GM21723 (cell line): ENCODE data around the gene SCUBE1.

Experiments used
- ATAC-seq: cut with Tn5 transposase; IDR thresholded peaks from one replicate; pipeline ENCODE4 v1.9.1; 2021; ENCODE audit warnings: mild to moderate bottlenecking, moderate library complexity; ENCODE audit not compliant: unreplicated experiment

SCUBE1 gene

GRCh38 chr22:43239956-43240355 is 103.2 kb downstream of the SCUBE1 start:
- no peak for ATAC-seq

DNA sequence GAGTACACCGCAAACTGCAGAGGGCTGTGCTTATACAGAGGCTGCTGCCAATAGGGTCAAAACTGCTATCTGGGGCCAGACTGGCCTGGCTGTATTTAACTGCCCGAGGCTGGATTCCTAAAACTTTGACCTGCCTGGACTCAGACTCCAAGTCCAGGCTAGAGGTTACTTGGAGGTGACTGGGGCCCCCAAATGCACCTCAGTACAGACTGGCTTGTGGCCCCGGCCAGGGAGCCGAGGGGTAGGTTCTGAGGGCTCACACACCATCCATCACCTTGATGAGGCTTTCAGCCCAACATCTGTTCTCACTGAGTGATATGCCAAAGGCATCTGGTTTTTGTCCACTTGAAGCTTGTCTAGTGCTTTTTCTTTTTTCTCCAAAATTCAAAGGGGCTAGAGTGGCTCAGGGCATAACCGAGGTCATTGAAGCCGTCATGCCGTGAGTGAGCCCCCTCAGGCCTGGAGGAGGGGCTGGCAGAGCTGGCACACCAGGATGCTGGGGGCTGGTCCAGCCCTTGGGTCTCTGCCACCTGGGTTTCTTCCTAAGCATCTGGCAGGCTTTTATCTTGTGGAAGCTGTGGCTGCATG is 103.9 kb downstream of the SCUBE1 start:
- no peak for ATAC-seq

DNA sequence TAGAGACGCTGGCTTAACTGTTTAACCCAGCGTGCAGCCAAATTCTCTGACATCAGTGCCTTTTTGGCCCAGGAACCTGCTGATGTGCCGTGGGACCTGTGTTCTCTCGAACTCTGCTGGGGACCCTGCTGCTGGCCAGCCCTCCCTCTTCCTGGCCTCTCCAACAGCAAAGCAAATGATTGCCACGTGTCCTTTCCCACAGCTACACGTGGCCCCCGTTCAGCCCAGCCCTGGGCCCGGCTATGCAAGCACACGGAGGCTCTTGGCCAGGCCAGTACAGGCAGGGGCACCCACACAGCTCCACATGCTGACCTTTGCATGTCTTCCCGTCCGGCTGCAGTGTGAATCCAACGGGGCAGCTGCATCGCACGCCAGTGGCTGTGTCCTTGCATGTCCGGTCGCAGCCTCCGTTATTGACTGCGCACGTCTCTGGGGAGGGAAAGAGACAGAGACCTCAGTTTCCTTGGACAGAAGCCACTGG is 104.6 kb downstream of the SCUBE1 start:
- ATAC-seq = no peak

- ATAC-seq = no peak
Measured at GRCh38 chr22:43237280-43237679, 105.9 kb downstream of the SCUBE1 start.

GRCh38 chr22:43236411-43237166 is 106.6 kb downstream of the SCUBE1 start:
- ATAC-seq = no peak

DNA sequence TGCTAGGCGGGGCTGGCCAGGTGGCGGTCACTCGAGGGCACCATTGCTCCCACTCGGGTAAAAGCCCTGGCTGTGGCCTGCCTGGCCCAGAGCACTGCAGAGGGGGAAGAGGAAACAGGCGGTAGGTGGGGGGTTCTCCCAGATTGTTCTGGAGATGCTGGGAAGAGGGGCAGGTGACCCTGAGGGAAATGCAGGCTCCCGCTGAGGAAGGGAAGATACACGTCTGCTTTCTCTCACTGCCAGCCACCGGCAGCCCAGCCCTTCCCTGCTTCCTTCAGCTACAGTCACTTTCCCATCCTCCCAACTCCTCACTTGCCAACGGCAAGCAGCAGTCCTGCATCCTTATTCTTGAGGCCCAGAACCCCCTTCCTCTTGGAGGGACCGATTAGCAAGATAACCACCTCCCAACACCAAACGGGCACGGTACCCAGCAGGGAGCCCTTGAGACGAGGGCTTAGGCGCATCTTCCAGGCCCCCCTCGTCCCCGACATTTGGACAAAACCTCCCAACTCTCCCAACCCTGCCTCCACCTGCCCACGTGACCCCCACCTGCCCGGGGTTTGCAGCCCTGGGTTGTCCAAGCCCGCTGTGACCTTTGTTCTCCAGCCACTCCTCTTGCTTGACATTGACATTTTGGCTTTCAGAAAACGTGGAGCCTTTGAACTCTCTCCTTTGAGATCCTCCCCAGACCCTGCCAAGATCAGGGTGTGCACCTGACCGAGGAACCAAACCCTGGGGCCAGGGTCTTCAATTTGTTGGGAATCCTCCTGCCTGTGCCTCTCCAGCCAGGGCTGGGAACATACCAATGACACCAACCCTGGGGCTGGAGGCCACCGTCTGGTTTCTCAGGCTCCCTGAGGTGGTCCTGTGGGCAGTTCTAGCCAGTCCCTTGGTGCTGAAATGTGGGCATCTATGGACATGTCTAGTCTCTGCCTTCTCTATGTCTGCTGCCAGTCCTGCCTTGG is 107.4 kb downstream of the SCUBE1 start:
- no peak for ATAC-seq

GRCh38 chr22:43234264-43234988 is 108.7 kb downstream of the SCUBE1 start:
- no peak for ATAC-seq

DNA sequence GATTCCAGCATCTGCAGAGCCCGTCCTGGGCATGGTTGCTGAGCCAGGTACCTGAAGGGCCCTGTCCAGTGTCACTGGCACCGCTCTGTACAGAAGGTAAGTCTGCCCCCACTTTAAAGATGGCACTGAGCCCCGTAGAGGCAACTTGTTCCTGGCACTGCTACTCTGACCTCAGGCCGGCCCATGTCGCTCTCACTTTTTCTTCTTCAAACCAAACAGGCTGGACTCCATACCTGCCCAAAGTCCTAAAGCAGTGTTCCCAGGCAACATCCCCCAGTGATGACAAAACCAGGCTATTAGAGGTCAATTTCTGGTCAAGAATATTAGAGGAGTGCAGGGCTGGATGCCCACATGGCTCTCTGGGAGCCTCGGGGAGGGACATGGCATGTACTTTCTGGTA is 109.6 kb downstream of the SCUBE1 start:
- ATAC-seq = no peak

GRCh38 chr22:43232445-43232844 is 110.7 kb downstream of the SCUBE1 start:
- no peak for ATAC-seq

GRCh38 chr22:43231724-43232034 is 111.5 kb downstream of the SCUBE1 start:
- no peak for ATAC-seq

DNA sequence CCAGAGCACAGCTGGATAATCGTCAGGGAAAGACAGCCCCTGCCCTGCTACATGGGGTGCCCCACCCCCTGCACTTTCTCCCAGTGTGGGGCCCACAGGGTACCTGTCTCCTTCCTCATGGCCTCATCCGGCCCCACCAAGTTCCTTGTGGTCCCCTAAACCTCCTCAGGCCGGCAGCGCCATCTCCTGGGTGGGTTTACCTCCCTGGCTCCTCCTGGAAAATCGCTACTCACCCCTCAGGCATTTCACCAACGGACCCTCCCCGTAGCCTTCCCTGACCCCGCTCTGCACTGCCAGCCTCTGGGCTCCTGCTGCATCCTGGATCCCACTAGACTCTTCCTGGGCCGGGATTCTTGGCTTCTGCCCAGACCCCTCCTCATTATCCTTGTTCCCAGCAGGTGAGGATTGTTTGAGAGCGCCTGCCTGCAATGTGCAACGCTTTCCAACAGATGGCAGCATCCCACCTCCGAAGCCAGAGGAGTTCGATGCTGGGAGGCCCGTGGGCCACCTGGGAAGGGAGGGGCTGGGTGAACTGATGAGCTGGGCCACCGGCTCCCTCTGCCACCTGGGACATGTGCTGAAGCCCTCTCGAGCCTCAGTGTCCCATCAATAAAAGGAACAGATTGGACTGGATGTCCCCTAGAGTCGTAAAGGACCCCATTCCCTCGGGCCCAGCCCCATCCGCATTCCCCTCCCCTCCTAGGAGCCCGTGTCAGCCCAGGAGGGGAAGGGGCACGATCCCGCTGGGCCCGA is 112.0 kb downstream of the SCUBE1 start:
- no peak for ATAC-seq

- no peak for ATAC-seq
Measured at GRCh38 chr22:43230571-43230970, 112.6 kb downstream of the SCUBE1 start.

DNA sequence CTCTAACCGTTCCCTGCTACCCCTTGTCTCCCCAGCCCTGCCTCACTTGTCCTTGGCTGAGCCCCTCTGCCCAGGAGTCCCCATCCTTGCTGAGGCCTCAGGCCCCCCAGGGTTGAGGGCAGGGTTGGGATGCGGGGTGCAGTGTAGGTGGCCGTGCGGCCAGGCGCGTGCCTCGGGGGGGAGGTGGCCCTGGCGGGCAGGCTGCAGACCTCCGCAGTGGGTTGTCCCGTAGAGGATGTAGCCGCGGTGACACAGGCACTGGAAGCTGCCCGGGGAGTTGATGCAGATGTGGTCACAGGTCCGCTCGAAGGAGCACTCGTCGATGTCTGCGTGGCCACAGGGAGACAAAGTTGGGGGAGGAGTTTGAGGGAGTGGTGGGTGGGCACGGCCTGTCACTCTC is 114.3 kb downstream of the SCUBE1 start:
- ATAC-seq = no peak

DNA sequence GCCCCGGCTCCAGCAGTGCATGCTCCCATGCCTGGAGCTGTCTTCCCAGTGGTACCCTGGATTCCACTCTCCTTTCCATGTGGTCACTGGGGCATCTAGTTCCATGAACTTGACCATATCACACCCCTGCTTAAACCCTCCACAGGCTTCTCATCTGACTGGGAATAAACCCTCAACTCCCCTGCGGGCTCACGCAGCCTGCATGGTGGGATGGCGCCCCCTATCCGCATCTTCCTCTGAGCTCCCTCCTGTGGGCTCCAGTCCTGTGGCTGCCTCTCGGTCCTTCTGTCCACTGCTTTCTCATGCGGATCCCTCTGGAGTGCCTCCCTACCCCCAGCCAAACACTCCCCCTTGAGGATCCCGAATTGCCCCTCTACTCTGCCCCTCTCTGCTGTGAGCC is 114.8 kb downstream of the SCUBE1 start:
- no peak for ATAC-seq

- no peak for ATAC-seq
Measured at GRCh38 chr22:43227239-43227630, 115.9 kb downstream of the SCUBE1 start.

DNA sequence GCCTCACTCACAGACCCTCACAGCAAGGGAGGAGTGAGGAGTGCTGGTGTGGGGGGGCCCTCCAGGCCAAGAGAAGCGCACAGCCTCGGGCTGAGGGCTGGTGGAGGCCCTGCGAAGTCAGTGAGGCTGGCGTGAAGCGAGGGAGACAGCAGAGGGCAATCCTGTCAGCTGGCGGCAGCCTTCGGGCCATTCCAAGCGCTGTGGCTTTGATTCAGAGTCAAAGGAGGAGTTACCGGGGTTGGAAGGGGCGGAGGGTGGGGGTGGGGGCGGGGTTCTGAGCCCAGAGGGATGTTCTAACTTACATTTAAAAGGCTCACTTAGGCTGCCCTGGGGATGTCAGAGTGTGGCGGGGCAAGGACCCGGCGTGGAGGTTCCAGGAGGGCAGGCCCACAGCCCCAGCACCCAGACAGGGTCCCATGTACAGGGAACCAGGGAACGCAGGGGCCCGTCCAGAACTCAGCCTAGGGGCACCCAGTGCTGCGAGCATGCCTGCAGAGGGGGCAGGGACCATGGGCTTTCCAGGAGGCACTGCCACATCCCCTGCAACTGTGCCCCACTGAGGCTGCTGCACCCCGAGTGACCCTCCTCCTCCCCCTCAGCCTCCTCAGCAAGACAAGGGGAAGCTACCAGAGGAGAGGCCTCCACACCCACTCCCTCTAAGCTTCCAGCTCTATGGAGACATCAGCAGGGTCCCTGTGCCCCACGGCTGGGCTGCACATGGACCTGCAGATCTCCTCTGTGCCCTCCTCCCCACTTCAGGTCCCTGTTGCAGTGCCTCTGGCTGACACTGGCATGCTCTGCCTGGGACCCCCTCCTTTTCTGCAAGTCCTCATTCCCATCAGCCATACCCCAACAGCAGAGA is 116.6 kb downstream of the SCUBE1 start:
- no peak for ATAC-seq

DNA sequence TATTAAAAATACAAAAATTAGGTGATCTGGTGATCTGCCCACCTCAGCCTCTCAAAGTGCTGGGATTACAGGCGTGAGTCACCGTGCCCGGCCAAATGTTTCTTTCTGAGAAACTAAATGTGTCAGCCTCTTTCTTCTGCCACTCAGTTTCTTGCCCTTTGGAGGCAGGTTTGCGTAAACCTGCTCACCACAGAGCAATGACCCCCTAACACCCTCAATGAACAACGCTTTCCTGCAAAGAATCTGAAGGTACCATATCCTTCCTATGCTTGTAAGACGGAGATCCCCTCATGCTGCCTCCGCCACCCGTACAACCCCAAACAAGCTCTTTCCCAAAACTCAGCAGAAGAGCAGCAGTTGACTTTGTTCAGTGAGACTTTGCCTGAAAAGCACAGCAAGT is 117.6 kb downstream of the SCUBE1 start:
- ATAC-seq = no peak

DNA sequence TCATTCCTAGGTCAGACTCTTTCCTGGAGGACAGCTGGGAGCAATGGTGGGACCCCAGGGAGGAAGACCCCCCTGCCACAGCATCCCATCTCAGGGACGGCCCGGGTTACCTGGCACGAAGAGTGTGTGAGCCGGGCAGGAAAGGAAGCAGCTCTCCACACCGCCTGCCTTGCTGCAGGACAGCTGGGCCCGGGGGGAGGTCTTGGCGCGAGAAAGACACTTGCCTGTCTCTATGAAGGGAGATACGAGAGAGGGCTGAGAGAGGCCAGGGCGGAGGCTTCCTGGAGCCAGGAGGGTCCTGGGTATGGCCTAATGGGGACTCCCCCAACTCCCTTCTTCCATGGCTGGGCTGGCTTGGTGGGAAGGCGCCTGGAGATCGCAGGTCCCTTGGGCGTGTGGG is 120.2 kb downstream of the SCUBE1 start:
- no peak for ATAC-seq

DNA sequence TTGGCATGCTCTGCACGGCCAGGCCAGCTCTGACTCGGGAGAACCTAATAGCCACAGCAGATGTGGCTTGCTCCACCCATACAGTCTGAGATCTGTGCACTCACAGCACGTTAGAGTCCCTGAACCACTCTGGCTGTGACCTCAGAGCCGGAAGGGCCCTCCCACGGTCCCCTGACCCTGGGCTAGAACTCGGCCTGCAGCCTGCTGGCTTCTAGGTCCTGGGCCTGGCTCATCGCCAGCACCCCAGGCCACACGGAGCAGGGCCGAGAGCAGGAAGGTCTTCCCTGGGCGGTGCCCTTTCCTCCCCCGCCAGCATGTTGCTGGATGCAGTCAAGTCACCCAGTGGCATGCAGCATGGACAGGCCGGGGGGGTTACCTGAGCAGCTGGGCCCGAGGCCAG is 120.9 kb downstream of the SCUBE1 start:
- ATAC-seq = no peak
